ENCODE results near the gene RIC1. TPM values are rescaled to one million over a fixed set of nuclear protein-coding genes. Genes with fewer than 3 reads are reported as not detected.

RIC1 gene
- total RNA-seq, 2 experiments from 2014 or later = 24.7 to 26.3 TPM

DNA sequence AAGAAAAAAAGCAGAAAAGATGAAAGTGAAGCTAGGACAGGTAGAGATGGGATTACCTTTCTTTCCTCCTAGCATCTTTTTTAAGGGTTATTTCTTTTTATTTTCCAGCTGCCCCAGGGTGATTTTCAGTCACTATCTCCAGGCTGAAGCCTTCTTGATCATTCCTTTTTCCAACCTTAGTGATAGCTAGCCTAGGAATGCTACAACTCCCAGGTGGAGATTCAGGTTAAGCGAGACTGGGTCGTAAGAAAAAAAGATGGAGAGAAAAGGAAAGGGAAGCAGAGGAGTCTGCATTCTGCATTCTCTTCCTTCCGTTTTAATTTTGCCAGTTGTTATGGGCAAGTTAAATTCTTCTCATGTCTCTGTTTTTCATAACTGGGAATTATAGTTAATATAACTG is 36.7 kb upstream of the RIC1 start:
- H3K9me3 Mint-ChIP-seq = no peaks in the 10 kb centered on the region
- ATAC-seq (ENCODE audit: poor library complexity) (no peak), DNase-seq (no peak)
- Histone ChIP-seq H3K36me3 (ENCODE audit: insufficient read depth, low read length) (no peaks in the 10 kb centered on the region), H3K4me3 (ENCODE audit: low read length) (no peak overlapping the region), H3K4me1 (ENCODE audit: insufficient read depth, low read length) (peaks cover 10% of the 10 kb centered on the region), H3K9me3 (ENCODE audit: control insufficient read depth in 1 of 2, insufficient read depth in 1 of 2, low read length in 2 of 2) (no peaks in the 10 kb centered on the region), H3K27ac (ENCODE audit: low read depth in 1 of 2, low read length in 2 of 2) (no peak overlapping the region), H3K27me3 (ENCODE audit: control insufficient read depth in 1 of 2, insufficient read depth in 2 of 2, low read length in 2 of 2) (no peaks in the 10 kb centered on the region)
- CTCF ChIA-PET = no interaction called here
- intact Hi-C loops (cut with DNase I, micrococcal nuclease) = loop anchor here (5.0 to 10.0 kb wide), 4 partner anchors 35 to 607 kb away; partner anchors contain the start of genes JAK2 (in 1 of the 2) and RIC1 (in 1 of the 2)
- no peak overlapping the region for H3K27ac Mint-ChIP-seq
- TF ChIP-seq CTCF (IDR thresholded peaks at IDR 0.05) = no peak
- H3K4me3 Mint-ChIP-seq = no peak overlapping the region
- no peaks in the 10 kb centered on the region for H3K27me3 Mint-ChIP-seq
- no peaks in the 10 kb centered on the region for H3K36me3 Mint-ChIP-seq (ENCODE audit: low read depth)
- peaks cover 26% of the 10 kb centered on the region for H3K4me1 Mint-ChIP-seq (ENCODE audit: low read depth)
- POLR2A ChIA-PET = no interaction called here

DNA sequence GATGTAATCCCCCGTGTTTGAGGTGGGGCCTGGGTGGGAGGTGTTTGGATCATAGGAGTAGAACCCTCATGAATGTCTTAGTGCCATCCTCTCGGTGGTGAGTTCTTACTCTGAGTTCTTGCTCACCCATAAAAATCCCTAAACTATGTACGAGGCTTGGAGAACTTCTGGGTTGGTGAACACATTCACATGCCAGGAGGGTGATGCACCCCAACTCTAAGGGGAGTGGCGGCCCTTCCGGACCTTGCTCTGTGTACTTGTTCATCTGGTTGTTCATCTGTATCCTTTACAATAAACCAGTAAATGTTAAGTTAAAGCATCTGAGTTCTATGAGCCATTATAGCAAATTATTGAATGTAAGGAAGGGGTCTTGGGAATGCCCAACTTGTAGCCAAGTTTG is 36.0 kb upstream of the RIC1 start:
- CTCF ChIA-PET = no interaction called here
- DNase-seq (no peak), ATAC-seq (ENCODE audit: poor library complexity) (no peak)
- Histone ChIP-seq H3K9me3 (ENCODE audit: control insufficient read depth in 1 of 2, insufficient read depth in 1 of 2, low read length in 2 of 2) (no peaks in the 10 kb centered on the region), H3K36me3 (ENCODE audit: insufficient read depth, low read length) (no peaks in the 10 kb centered on the region), H3K27me3 (ENCODE audit: control insufficient read depth in 1 of 2, insufficient read depth in 2 of 2, low read length in 2 of 2) (no peaks in the 10 kb centered on the region), H3K4me3 (ENCODE audit: low read length) (no peak overlapping the region), H3K27ac (ENCODE audit: low read depth in 1 of 2, low read length in 2 of 2) (no peak overlapping the region), H3K4me1 (ENCODE audit: insufficient read depth, low read length) (peaks cover 3% of the 10 kb centered on the region)
- POLR2A ChIA-PET = no interaction called here
- H3K4me3 Mint-ChIP-seq = no peak overlapping the region
- intact Hi-C loops (cut with DNase I, micrococcal nuclease) = loop anchor here (5.0 to 10.0 kb wide), 4 partner anchors 34 to 608 kb away; partner anchors contain the start of genes JAK2 (in 1 of the 2) and RIC1 (in 1 of the 2)
- H3K4me1 Mint-ChIP-seq (ENCODE audit: low read depth) = peaks cover 19% of the 10 kb centered on the region
- H3K27ac Mint-ChIP-seq = no peak overlapping the region
- no peaks in the 10 kb centered on the region for H3K27me3 Mint-ChIP-seq
- H3K9me3 Mint-ChIP-seq = no peaks in the 10 kb centered on the region
- H3K36me3 Mint-ChIP-seq (ENCODE audit: low read depth) = no peaks in the 10 kb centered on the region
- TF ChIP-seq CTCF (IDR thresholded peaks at IDR 0.05) = no peak

DNA sequence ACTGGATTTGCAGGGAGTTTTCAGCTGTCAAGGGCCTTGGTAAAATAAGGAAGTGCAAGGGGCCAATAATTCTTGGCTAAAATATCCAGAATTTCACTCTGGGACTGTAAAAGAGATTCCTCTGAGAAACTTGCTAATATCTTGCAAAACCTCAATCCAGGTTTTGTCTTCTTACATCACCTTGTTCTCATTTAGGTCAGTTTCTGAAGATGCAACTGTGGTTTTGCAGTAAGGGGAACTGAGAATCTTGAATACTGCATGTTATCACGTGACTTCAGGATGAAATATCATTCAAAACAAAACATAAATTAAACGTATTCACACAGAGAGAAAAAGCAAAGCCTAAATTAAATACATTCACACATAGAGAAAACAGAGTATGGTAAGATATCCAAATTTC is 35.0 kb upstream of the RIC1 start:
- intact Hi-C loops (cut with DNase I, micrococcal nuclease) = loop anchor here (5.0 to 10.0 kb wide), 4 partner anchors 33 to 609 kb away; partner anchors contain the start of genes JAK2 (in 1 of the 2) and RIC1 (in 1 of the 2)
- Histone ChIP-seq H3K4me1 (ENCODE audit: insufficient read depth, low read length) (no peaks in the 10 kb centered on the region), H3K4me3 (ENCODE audit: low read length) (no peak overlapping the region), H3K36me3 (ENCODE audit: insufficient read depth, low read length) (no peaks in the 10 kb centered on the region), H3K27me3 (ENCODE audit: control insufficient read depth in 1 of 2, insufficient read depth in 2 of 2, low read length in 2 of 2) (no peaks in the 10 kb centered on the region), H3K9me3 (ENCODE audit: control insufficient read depth in 1 of 2, insufficient read depth in 1 of 2, low read length in 2 of 2) (no peaks in the 10 kb centered on the region), H3K27ac (ENCODE audit: low read depth in 1 of 2, low read length in 2 of 2) (no peak overlapping the region)
- H3K36me3 Mint-ChIP-seq (ENCODE audit: low read depth) = no peaks in the 10 kb centered on the region
- ChIA-PET POLR2A (no interaction called here), CTCF (no interaction called here)
- no peaks in the 10 kb centered on the region for H3K27me3 Mint-ChIP-seq
- DNase-seq = peak in 1 of 14 experiments; percentile 18
- peaks cover 11% of the 10 kb centered on the region for H3K4me1 Mint-ChIP-seq (ENCODE audit: low read depth)
- H3K9me3 Mint-ChIP-seq = no peaks in the 10 kb centered on the region
- ATAC-seq (ENCODE audit: poor library complexity) = no peak
- H3K27ac Mint-ChIP-seq = no peak overlapping the region
- no peak for TF ChIP-seq CTCF (IDR thresholded peaks at IDR 0.05)
- no peak overlapping the region for H3K4me3 Mint-ChIP-seq
